Panc1 (cell line): Measurements from ENCODE around the gene PYGM. TPM values are rescaled to one million over a fixed set of nuclear protein-coding genes. Genes with fewer than 3 reads are reported as not detected.

Experiments used
- ATAC-seq: fragments of 200-7000 bp; cut with Tn5 transposase; 2 replicates; pipeline ENCODE4 v1.9.1; 2020; ENCODE audit warnings: mild to moderate bottlenecking, moderate library complexity
- BruUV-seq: library from RNA; stranded (reverse); fragments of 400-500 nt; replicated peaks from 2 replicates; lab custom pipeline; 2021; lab: Mats Ljungman, UMichigan
- CTCF ChIA-PET: fragments of 300-600 bp; sonication (Branson Sonifier 250); formaldehyde crosslinking; loops from one replicate; lab custom pipeline; 2022; ENCODE audit warnings: antibody characterized with exemption; lab: Charles Lee
- POLR2A ChIA-PET: fragments of 300-600 bp; sonication (Branson Sonifier 250); formaldehyde crosslinking; loops from one replicate; lab custom pipeline; 2022; ENCODE audit warnings: antibody characterized with exemption; lab: Charles Lee
- DNase-seq: peaks from one replicate; pipeline ENCODE4 v3.0.0-alpha.2; 2010; ENCODE audit warnings: low read depth, low spot score
- H3K27ac ChIP-seq: 2 replicates; pipeline ENCODE4 v1.5.1; 2011; ENCODE audit warnings: mild to moderate bottlenecking, low read length, inconsistent platforms
- H3K27me3 ChIP-seq: fragments of 200-500 bp; sonication (Bioruptor generic); 2 replicates; pipeline ENCODE4 v1.6.0; 2014; ENCODE audit warnings: low read length, inconsistent platforms; ENCODE audit not compliant: control insufficient read depth, insufficient read depth
- H3K36me3 ChIP-seq: fragments of 200-500 bp; sonication (Bioruptor generic); 2 replicates; pipeline ENCODE4 v1.5.1; 2014; ENCODE audit warnings: inconsistent platforms, mild to moderate bottlenecking, low read length, moderate library complexity; ENCODE audit not compliant: control insufficient read depth, insufficient read depth
- H3K4me1 ChIP-seq: 2 replicates; pipeline ENCODE4 v1.5.1; 2011; ENCODE audit warnings: inconsistent platforms, mild to moderate bottlenecking, low read length, moderate library complexity; ENCODE audit not compliant: control insufficient read depth, insufficient read depth
- H3K4me3 ChIP-seq, 2 experiments: 2 replicates each; pipeline ENCODE4 v1.5.1; 2011 to 2012; ENCODE audit warnings: low read depth in 2 of 2, low read length in 2 of 2, mild to moderate bottlenecking in 2 of 2, inconsistent platforms in 1 of 2, moderate library complexity in 1 of 2
- H3K9me3 ChIP-seq: fragments of 200-500 bp; sonication (Bioruptor generic); 2 replicates; pipeline ENCODE4 v1.5.1; 2014; ENCODE audit warnings: low read depth, mild to moderate bottlenecking, inconsistent platforms, low read length, moderate library complexity; ENCODE audit not compliant: control insufficient read depth, insufficient read depth
- POLR2AphosphoS5 ChIP-seq: IDR thresholded peaks from 2 replicates; pipeline ENCODE4 v1.6.1; 2012; ENCODE audit warnings: mild to moderate bottlenecking, low read depth, low read length, moderate library complexity
- SIN3A ChIP-seq: IDR thresholded peaks from 2 replicates; pipeline ENCODE4 v1.6.1; 2012; ENCODE audit warnings: low read depth, mild to moderate bottlenecking, low read length, moderate library complexity, borderline replicate concordance; ENCODE audit not compliant: insufficient read depth
- TCF7L2 ChIP-seq: IDR thresholded peaks from 2 replicates; pipeline ENCODE4 v1.6.1; 2011; ENCODE audit warnings: mild to moderate bottlenecking, low read depth, low read length, inconsistent platforms
- in situ Hi-C: cut with HindIII; loops from 2 replicates; pipeline ENCODE4 v1.10.0; 2016; ENCODE audit warnings: low sequenced_read_pairs, low pct_unique_long_range_greater_than_20kb
- intact Hi-C: fragments of 100-400 bp; cut with micrococcal nuclease; formaldehyde crosslinking; loops from one replicate; pipeline ENCODE4 v1.10.0; 2022; ENCODE audit not compliant: unreplicated experiment
- total RNA-seq: library from RNA; stranded (reverse); gene quantifications from one replicate; pipeline ENCODE4 v1.2.1, GENCODE V29; 2021; ENCODE audit not compliant: unreplicated experiment
- TF ChIP-seq, protein P1 (sequence below): fragments of 450-650 bp; IDR thresholded peaks from 2 replicates; pipeline ENCODE4 v1.5.1; 2017; ENCODE audit warnings: mild to moderate bottlenecking
- TF ChIP-seq, protein P2 (sequence below), 2 experiments: IDR thresholded peaks; 2 replicates each; pipeline ENCODE4 v1.6.1; 2011 to 2012; ENCODE audit warnings: low read depth in 2 of 2, control low read depth in 1 of 2, low read length in 1 of 2, mild to moderate bottlenecking in 1 of 2, moderate library complexity in 1 of 2; ENCODE audit not compliant: insufficient read depth in 1 of 2

The PYGM gene
- total RNA-seq, 1 experiment from 2014 or later: 0.39 TPM

DNA sequence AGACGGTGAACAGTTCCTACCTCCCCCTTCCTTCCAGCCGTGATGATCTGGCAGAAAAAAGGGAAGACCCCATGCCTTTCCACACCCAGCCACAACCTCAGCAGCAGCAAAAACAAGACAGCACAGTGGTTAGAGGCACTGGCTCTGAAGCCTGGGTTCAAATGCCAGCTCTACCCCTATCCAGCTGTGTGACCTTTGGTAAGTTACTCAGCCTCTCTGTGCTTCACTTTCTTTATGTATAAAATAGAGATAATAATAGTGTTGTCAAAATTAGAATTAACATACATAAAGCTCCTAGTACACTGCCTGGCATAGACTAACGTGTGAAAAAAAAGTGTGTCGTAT lies 41.0 kb downstream of the PYGM start:
- POLR2A ChIA-PET: interaction anchor here (0.6 kb wide), 1 partner anchor 29 kb away, joined by 9 read pairs; no protein-coding TSS in a partner anchor

DNA sequence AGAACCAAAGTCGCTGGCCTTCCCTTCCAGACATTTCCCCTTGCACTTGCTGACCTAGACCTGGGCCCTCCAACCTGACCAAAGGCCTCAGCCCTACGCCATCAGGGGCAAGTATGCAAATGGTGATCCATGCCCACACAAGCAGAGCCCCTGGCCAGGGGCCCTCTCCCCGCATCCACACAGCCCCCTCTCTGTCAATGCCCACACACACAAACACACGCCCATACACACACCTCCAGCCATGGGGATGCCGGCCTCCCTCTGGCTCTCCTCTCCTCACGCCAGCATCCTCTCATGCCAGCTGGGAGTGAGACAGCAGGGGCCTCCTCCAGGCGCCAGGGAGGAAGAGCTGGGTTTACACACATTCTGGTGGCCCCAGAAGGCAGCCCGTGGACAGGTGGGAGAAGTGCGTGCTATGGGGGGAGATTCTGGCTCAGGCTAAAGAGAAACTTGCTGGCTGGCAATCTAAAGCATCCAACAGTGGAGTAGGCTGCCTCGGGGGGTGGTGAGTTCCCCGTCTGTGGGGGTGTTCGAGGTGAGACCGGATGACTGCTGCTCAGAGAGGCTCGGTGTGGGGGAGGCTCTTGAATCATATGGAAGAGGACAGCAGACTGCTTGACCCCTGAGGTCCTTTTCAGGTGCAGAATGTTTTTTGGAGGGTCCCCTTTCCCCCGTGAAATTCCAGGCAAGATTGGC lies 41.5 kb downstream of the PYGM start:
- peaks cover 2% of the 10 kb centered on the region; the same call in 1 of the 2 replicates for H3K27me3 ChIP-seq
- H3K4me1 ChIP-seq: peaks cover 5% of the 10 kb centered on the region; the same call in 1 of the 2 replicates
- no peaks in the 10 kb centered on the region for H3K36me3 ChIP-seq
- no peak for DNase-seq
- in situ Hi-C loops (no loop called here), intact Hi-C loops (no loop called here)
- H3K4me3 ChIP-seq: no peak overlapping the region
- H3K9me3 ChIP-seq: no peaks in the 10 kb centered on the region
- no peak for ATAC-seq
- CTCF ChIA-PET: interaction anchor here (0.7 kb wide), 1 partner anchor 13 kb away, joined by 3 read pairs; no protein-coding TSS in a partner anchor
- no peak overlapping the region for H3K27ac ChIP-seq
- POLR2A ChIA-PET: interaction anchor here (0.6 kb wide), 1 partner anchor 29 kb away, joined by 9 read pairs; no protein-coding TSS in a partner anchor
- TF ChIP-seq, protein P1, sequence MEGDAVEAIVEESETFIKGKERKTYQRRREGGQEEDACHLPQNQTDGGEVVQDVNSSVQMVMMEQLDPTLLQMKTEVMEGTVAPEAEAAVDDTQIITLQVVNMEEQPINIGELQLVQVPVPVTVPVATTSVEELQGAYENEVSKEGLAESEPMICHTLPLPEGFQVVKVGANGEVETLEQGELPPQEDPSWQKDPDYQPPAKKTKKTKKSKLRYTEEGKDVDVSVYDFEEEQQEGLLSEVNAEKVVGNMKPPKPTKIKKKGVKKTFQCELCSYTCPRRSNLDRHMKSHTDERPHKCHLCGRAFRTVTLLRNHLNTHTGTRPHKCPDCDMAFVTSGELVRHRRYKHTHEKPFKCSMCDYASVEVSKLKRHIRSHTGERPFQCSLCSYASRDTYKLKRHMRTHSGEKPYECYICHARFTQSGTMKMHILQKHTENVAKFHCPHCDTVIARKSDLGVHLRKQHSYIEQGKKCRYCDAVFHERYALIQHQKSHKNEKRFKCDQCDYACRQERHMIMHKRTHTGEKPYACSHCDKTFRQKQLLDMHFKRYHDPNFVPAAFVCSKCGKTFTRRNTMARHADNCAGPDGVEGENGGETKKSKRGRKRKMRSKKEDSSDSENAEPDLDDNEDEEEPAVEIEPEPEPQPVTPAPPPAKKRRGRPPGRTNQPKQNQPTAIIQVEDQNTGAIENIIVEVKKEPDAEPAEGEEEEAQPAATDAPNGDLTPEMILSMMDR: no peak
- TF ChIP-seq TCF7L2: no peak
- TF ChIP-seq SIN3A: no peak
- TF ChIP-seq, protein P2, sequence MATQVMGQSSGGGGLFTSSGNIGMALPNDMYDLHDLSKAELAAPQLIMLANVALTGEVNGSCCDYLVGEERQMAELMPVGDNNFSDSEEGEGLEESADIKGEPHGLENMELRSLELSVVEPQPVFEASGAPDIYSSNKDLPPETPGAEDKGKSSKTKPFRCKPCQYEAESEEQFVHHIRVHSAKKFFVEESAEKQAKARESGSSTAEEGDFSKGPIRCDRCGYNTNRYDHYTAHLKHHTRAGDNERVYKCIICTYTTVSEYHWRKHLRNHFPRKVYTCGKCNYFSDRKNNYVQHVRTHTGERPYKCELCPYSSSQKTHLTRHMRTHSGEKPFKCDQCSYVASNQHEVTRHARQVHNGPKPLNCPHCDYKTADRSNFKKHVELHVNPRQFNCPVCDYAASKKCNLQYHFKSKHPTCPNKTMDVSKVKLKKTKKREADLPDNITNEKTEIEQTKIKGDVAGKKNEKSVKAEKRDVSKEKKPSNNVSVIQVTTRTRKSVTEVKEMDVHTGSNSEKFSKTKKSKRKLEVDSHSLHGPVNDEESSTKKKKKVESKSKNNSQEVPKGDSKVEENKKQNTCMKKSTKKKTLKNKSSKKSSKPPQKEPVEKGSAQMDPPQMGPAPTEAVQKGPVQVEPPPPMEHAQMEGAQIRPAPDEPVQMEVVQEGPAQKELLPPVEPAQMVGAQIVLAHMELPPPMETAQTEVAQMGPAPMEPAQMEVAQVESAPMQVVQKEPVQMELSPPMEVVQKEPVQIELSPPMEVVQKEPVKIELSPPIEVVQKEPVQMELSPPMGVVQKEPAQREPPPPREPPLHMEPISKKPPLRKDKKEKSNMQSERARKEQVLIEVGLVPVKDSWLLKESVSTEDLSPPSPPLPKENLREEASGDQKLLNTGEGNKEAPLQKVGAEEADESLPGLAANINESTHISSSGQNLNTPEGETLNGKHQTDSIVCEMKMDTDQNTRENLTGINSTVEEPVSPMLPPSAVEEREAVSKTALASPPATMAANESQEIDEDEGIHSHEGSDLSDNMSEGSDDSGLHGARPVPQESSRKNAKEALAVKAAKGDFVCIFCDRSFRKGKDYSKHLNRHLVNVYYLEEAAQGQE (IDR thresholded peaks at IDR 0.05; ENCODE audit: insufficient read depth in 1 of 2, low read depth in 2 of 2, low read length in 1 of 2): no peak
- no peak for TF ChIP-seq POLR2AphosphoS5
- no TSS peak for BruUV-seq

More for the DNA sequence above, 41.0 kb downstream of the PYGM start:
- no TSS peak for BruUV-seq
- intact Hi-C loops (no loop called here), in situ Hi-C loops (no loop called here)
- H3K9me3 ChIP-seq: no peaks in the 10 kb centered on the region
- ATAC-seq: no peak
- TF ChIP-seq TCF7L2 (no peak), SIN3A (no peak), POLR2AphosphoS5 (no peak)
- TF ChIP-seq, protein P2 (IDR thresholded peaks at IDR 0.05; ENCODE audit: insufficient read depth in 1 of 2, low read depth in 2 of 2, low read length in 1 of 2): no peak
- TF ChIP-seq, protein P1: no peak
- H3K4me1 ChIP-seq: peaks cover 7% of the 10 kb centered on the region
- CTCF ChIA-PET: interaction anchor here (0.7 kb wide), 1 partner anchor 12 kb away, joined by 3 read pairs; no protein-coding TSS in a partner anchor
- H3K27me3 ChIP-seq: peaks cover 2% of the 10 kb centered on the region; the same call in 1 of the 2 replicates
- H3K36me3 ChIP-seq: no peaks in the 10 kb centered on the region
- no peak for DNase-seq
- no peak overlapping the region for H3K27ac ChIP-seq
- no peak overlapping the region for H3K4me3 ChIP-seq
